HepG2 (cell line): ENCODE results near the gene HELZ. TPM values are rescaled to one million over a fixed set of nuclear protein-coding genes. Genes with fewer than 3 reads are reported as not detected.

Source experiments
- GZF1 ChIP-seq: sonication (generic); formaldehyde crosslinking; IDR thresholded peaks from 2 replicates; pipeline ENCODE4 v1.5.1; 2020; ENCODE audit warnings: mild to moderate bottlenecking, missing genetic modification reagents
- SNAPC4 ChIP-seq: sonication (generic); formaldehyde crosslinking; IDR thresholded peaks from 2 replicates; pipeline ENCODE4 v1.4.0; 2020; ENCODE audit warnings: mild to moderate bottlenecking, missing genetic modification reagents
- ZNF446 ChIP-seq: sonication (generic); formaldehyde crosslinking; IDR thresholded peaks from 2 replicates; pipeline ENCODE4 v1.5.0; 2020; ENCODE audit warnings: mild to moderate bottlenecking, missing genetic modification reagents
- ZNF501 ChIP-seq: sonication (generic); formaldehyde crosslinking; IDR thresholded peaks from 2 replicates; pipeline ENCODE4 v1.5.1; 2020; ENCODE audit warnings: mild to moderate bottlenecking, moderate library complexity, missing genetic modification reagents
- polyA plus RNA-seq, 8 experiments: library from polyadenylated mRNA; depleted of rRNA in 3 of 8; stranded (reverse) in 7 of 8; unstranded in 1 of 8; fragments of >200 nt; fragmentation: Illumina TruSeq in 4 of 8; extraction: Trizol in 4 of 8; gene quantifications; 2 replicates each; pipeline versions ENCODE4 v1.2.1 to v1.2.3, GENCODE V29; 2011 to 2016; ENCODE audit warnings: low read depth in 4 of 8, missing spikeins in 1 of 8, mixed read lengths in 1 of 8; ENCODE audit not compliant: insufficient read depth in 1 of 8
- total RNA-seq, 5 experiments: library from RNA; depleted of rRNA; stranded (reverse); fragments of >200 nt; fragmentation: Illumina TruSeq; extraction: Trizol; gene quantifications; 2 replicates each; pipeline ENCODE4 v1.2.3, GENCODE V29; 2016; ENCODE audit warnings: low read depth in 1 of 5
- TF ChIP-seq, protein P1 (sequence below): sonication (generic); formaldehyde crosslinking; IDR thresholded peaks from 2 replicates; pipeline ENCODE4 v1.4.0; 2020; ENCODE audit warnings: missing genetic modification reagents

Gene HELZ
- total and polyA plus RNA-seq, 2 of the 13 experiments (the other 11 are each of a cell fraction or from before 2014, with no cell fraction given) = 35.3 to 52.4 TPM

DNA sequence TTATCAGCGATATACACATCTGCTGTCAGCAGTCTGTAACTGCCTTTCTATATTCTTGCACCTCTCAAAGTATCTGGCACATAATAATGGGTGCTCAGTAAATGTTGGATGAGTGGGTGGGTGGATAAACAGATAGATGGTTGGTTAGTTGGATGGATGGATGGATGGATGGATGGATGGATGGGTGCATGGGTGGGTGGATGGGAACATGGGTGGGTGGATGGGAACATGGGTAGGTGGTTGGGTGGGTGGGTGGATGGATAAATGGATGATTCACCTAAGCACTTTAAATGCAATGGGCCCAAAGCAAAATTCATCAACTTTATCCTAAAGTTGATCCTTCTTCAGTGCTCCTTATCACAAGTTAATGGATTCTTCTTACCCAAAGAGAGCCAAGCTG is 48.6 kb downstream of the HELZ start (continued):
- no peak for TF ChIP-seq ZNF446 (CRISPR knock-in tag)
- no peak for TF ChIP-seq SNAPC4
- no peak for TF ChIP-seq ZNF501
- no peak for TF ChIP-seq GZF1
- TF ChIP-seq, protein P1, sequence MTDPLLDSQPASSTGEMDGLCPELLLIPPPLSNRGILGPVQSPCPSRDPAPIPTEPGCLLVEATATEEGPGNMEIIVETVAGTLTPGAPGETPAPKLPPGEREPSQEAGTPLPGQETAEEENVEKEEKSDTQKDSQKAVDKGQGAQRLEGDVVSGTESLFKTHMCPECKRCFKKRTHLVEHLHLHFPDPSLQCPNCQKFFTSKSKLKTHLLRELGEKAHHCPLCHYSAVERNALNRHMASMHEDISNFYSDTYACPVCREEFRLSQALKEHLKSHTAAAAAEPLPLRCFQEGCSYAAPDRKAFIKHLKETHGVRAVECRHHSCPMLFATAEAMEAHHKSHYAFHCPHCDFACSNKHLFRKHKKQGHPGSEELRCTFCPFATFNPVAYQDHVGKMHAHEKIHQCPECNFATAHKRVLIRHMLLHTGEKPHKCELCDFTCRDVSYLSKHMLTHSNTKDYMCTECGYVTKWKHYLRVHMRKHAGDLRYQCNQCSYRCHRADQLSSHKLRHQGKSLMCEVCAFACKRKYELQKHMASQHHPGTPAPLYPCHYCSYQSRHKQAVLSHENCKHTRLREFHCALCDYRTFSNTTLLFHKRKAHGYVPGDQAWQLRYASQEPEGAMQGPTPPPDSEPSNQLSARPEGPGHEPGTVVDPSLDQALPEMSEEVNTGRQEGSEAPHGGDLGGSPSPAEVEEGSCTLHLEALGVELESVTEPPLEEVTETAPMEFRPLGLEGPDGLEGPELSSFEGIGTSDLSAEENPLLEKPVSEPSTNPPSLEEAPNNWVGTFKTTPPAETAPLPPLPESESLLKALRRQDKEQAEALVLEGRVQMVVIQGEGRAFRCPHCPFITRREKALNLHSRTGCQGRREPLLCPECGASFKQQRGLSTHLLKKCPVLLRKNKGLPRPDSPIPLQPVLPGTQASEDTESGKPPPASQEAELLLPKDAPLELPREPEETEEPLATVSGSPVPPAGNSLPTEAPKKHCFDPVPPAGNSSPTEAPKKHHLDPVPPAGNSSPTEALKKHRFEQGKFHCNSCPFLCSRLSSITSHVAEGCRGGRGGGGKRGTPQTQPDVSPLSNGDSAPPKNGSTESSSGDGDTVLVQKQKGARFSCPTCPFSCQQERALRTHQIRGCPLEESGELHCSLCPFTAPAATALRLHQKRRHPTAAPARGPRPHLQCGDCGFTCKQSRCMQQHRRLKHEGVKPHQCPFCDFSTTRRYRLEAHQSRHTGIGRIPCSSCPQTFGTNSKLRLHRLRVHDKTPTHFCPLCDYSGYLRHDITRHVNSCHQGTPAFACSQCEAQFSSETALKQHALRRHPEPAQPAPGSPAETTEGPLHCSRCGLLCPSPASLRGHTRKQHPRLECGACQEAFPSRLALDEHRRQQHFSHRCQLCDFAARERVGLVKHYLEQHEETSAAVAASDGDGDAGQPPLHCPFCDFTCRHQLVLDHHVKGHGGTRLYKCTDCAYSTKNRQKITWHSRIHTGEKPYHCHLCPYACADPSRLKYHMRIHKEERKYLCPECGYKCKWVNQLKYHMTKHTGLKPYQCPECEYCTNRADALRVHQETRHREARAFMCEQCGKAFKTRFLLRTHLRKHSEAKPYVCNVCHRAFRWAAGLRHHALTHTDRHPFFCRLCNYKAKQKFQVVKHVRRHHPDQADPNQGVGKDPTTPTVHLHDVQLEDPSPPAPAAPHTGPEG (CRISPR knock-in tag) = no peak
- TF ChIP-seq, all 625 proteins: peak for 0
